IMR-90 (cell line): ENCODE data around the gene HELZ. TPM values are rescaled to one million over a fixed set of nuclear protein-coding genes. Genes with fewer than 3 reads are reported as not detected.

Source experiments
- ATAC-seq: fragments of 200-7000 bp; cut with Tn5 transposase; 2 replicates; pipeline ENCODE4 v1.9.1; 2020; ENCODE audit warnings: low read depth, mild to moderate bottlenecking, moderate library complexity
- BruUV-seq: library from RNA; stranded (reverse); fragments of 400-500 nt; replicated peaks from 2 replicates; lab custom pipeline; 2021; lab: Mats Ljungman, UMichigan
- CTCF ChIA-PET: fragments of 300-600 bp; formaldehyde crosslinking; extraction: SDS; loops from one replicate; lab custom pipeline; 2021; ENCODE audit warnings: antibody characterized with exemption; lab: Yijun Ruan, JAX
- POLR2A ChIA-PET: fragments of 300-600 bp; sonication (Branson Sonifier 250); formaldehyde crosslinking; loops from one replicate; lab custom pipeline; 2022; ENCODE audit warnings: antibody characterized with exemption; ENCODE audit not compliant: unreplicated experiment; lab: Charles Lee
- DNase-seq: peaks from one replicate; pipeline ENCODE4 v3.0.0; 2013
- H2AFZ ChIP-seq: replicated peaks from 2 replicates; pipeline ENCODE3; 2013; ENCODE audit warnings: low read length, mild to moderate bottlenecking; ENCODE audit not compliant: poor library complexity
- H2AK5ac ChIP-seq: 2 replicates; pipeline ENCODE4 v1.6.1; 2013; ENCODE audit warnings: low read depth, low read length, inconsistent platforms
- H2AK9ac ChIP-seq: replicated peaks from 2 replicates; pipeline ENCODE3; 2013; ENCODE audit warnings: mild to moderate bottlenecking, low read depth, low read length, moderate library complexity; ENCODE audit not compliant: poor library complexity
- H2BK120ac ChIP-seq: 2 replicates; pipeline ENCODE4 v1.6.1; 2013; ENCODE audit warnings: low read depth, low read length, inconsistent platforms
- H2BK15ac ChIP-seq: 3 replicates; pipeline ENCODE4 v1.6.1; 2013; ENCODE audit warnings: low read depth, low read length, inconsistent platforms
- H2BK20ac ChIP-seq: 2 replicates; pipeline ENCODE4 v1.6.1; 2013; ENCODE audit warnings: low read depth, mild to moderate bottlenecking, inconsistent platforms, low read length, moderate library complexity
- H2BK5ac ChIP-seq: 2 replicates; pipeline ENCODE4 v1.6.1; 2013; ENCODE audit warnings: mild to moderate bottlenecking, low read depth, low read length, inconsistent platforms; ENCODE audit not compliant: poor library complexity, severe bottlenecking
- H3K14ac ChIP-seq: replicated peaks from 2 replicates; pipeline ENCODE4 v1.6.1; 2013; ENCODE audit warnings: low read depth, low read length, inconsistent platforms
- H3K18ac ChIP-seq: 2 replicates; pipeline ENCODE4 v1.6.1; 2013; ENCODE audit warnings: low read depth, low read length, control low read depth
- H3K23ac ChIP-seq: 2 replicates; pipeline ENCODE4 v1.6.1; 2013; ENCODE audit warnings: low read depth, low read length, inconsistent platforms
- H3K27ac ChIP-seq: 2 replicates; pipeline ENCODE4 v1.5.1; 2013; ENCODE audit warnings: mild to moderate bottlenecking, control low read depth, low read length; ENCODE audit not compliant: insufficient read depth
- H3K27me3 ChIP-seq: 2 replicates; pipeline ENCODE4 v1.6.1; 2013; ENCODE audit warnings: low read length; ENCODE audit not compliant: control insufficient read depth, insufficient read depth
- H3K36me3 ChIP-seq: 2 replicates; pipeline ENCODE4 v1.6.1; 2013; ENCODE audit warnings: low read length, mixed read lengths; ENCODE audit not compliant: control insufficient read depth, insufficient read depth
- H3K4ac ChIP-seq: 2 replicates; pipeline ENCODE4 v1.6.1; 2013; ENCODE audit warnings: low read depth, low read length, inconsistent platforms
- H3K4me1 ChIP-seq: 2 replicates; pipeline ENCODE4 v1.6.1; 2013; ENCODE audit warnings: low read length, mixed read lengths; ENCODE audit not compliant: control insufficient read depth, insufficient read depth
- H3K4me2 ChIP-seq: 2 replicates; pipeline ENCODE4 v1.6.1; 2013; ENCODE audit warnings: low read depth, mild to moderate bottlenecking, control low read depth, low read length, moderate library complexity
- H3K4me3 ChIP-seq: 2 replicates; pipeline ENCODE4 v1.5.1; 2013; ENCODE audit warnings: low read depth, mild to moderate bottlenecking, control low read depth, low read length, moderate library complexity; ENCODE audit not compliant: insufficient read depth
- H3K56ac ChIP-seq: 2 replicates; pipeline ENCODE4 v1.6.1; 2013; ENCODE audit warnings: low read length, inconsistent platforms; ENCODE audit not compliant: insufficient read depth; ENCODE audit errors: extremely low read depth
- H3K79me1 ChIP-seq, 2 experiments: 2 replicates each; pipeline ENCODE4 v1.6.1; 2013; ENCODE audit warnings: low read length in 2 of 2, inconsistent platforms in 1 of 2, low read depth in 1 of 2
- H3K9ac ChIP-seq: 2 replicates; pipeline ENCODE4 v1.6.1; 2013; ENCODE audit warnings: low read depth, low read length, control low read depth
- H3K9me1 ChIP-seq: 2 replicates; pipeline ENCODE4 v1.6.1; 2013; ENCODE audit warnings: low read length, inconsistent platforms; ENCODE audit not compliant: insufficient read depth
- H3K9me3 ChIP-seq: 2 replicates; pipeline ENCODE4 v1.6.1; 2013; ENCODE audit warnings: low read length; ENCODE audit not compliant: control insufficient read depth, insufficient read depth
- H4K20me1 ChIP-seq: 2 replicates; pipeline ENCODE4 v1.6.1; 2013; ENCODE audit warnings: low read length, inconsistent platforms; ENCODE audit not compliant: insufficient read depth
- H4K5ac ChIP-seq: 2 replicates; pipeline ENCODE4 v1.6.1; 2013; ENCODE audit warnings: mild to moderate bottlenecking, low read depth, low read length, control low read depth
- H4K8ac ChIP-seq, 2 experiments: 2 replicates each; pipeline ENCODE4 v1.6.1; 2013; ENCODE audit warnings: low read depth in 2 of 2, low read length in 2 of 2, control low read depth in 1 of 2, inconsistent platforms in 1 of 2
- H4K91ac ChIP-seq: 2 replicates; pipeline ENCODE4 v1.6.1; 2013; ENCODE audit warnings: low read depth, low read length, inconsistent platforms; ENCODE audit not compliant: insufficient read depth
- NFE2L2 ChIP-seq: fragments of 150-350 bp; IDR thresholded peaks from 2 replicates; pipeline ENCODE4 v1.6.1; 2016; ENCODE audit warnings: low read depth, mild to moderate bottlenecking, low read length
- RFX5 ChIP-seq: IDR thresholded peaks from 2 replicates; pipeline ENCODE4 v1.8.0; 2012; ENCODE audit warnings: low read depth, mild to moderate bottlenecking, low read length, moderate library complexity
- WGBS, 2 experiments: methylation state at CpG; one replicate each; pipeline versions ENCODE4 v1.1.5 to v1.1.7; 2013; ENCODE audit warnings: missing lambda C conversion rate in 2 of 2; ENCODE audit not compliant: insufficient read length in 1 of 2; ENCODE audit errors: extremely low coverage in 2 of 2; 5-methylcytosine and 5-hydroxymethylcytosine counted together
- dilution Hi-C: fragments of 300-500 bp; cut with HindIII; formaldehyde crosslinking; loops from one replicate; pipeline ENCODE4 v1.14.3; 2018; ENCODE audit warnings: low sequenced_read_pairs; ENCODE audit not compliant: unreplicated experiment
- in situ Hi-C: fragments of 300-500 bp; cut with MboI; formaldehyde crosslinking; loops from 3 replicates; pipeline ENCODE4 v1.14.3; 2019; ENCODE audit warnings: low sequenced_read_pairs, inconsistent platforms, mixed read lengths
- intact Hi-C: fragments of 100-400 bp; cut with micrococcal nuclease; formaldehyde crosslinking; loops from 2 replicates; pipeline ENCODE4 v1.10.0; 2022
- polyA plus RNA-seq, 3 experiments: library from polyadenylated mRNA; depleted of rRNA; stranded (reverse); fragments of >200 nt; gene quantifications; 2 replicates each; pipeline ENCODE4 v1.2.3, GENCODE V29; 2012; ENCODE audit warnings: low replicate concordance in 1 of 3
- total RNA-seq: library from RNA; depleted of rRNA; stranded (reverse); fragments of >200 nt; gene quantifications from 2 replicates; pipeline ENCODE4 v1.2.3, GENCODE V29; 2012
- TF ChIP-seq, protein P1 (sequence below): fragments of 150-350 bp; IDR thresholded peaks from 2 replicates; pipeline ENCODE4 v1.6.1; 2017; ENCODE audit warnings: mild to moderate bottlenecking, antibody characterized with exemption, low read length, low read depth

Gene HELZ
- total and polyA plus RNA-seq, 2 of the 4 experiments (the other 2 are of a cell fraction) = 8.0 to 60.6 TPM

DNA sequence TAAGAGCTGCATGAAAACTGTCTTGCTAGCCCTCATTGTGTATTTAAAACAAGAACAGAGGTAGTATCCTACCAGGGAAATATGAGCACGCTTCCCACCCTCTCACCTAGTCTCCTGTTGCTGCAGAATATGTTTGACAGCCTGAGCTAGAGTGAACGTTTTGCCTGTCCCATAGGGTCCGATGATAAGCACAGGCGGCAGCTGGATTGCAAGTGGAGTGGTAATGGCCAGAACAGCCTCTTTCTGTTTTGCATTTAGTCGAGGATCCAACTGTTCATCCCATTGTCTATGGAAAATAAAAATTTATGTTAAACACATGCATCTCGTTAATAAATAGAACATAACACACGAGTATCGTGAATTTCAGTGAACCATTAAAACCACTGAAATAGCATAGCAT, 84.2 kb downstream of the HELZ start:
- Histone ChIP-seq H2BK15ac (no peak overlapping the region), H3K56ac (no peak overlapping the region), H2BK5ac (no peak overlapping the region), H3K4me3 (no peak overlapping the region), H2BK20ac (no peak overlapping the region), H3K23ac (no peak overlapping the region), H4K8ac (no peak overlapping the region), H3K18ac (no peak overlapping the region), H3K4ac (no peak overlapping the region), H4K20me1 (no peaks in the 10 kb centered on the region), H4K91ac (no peak overlapping the region), H4K5ac (no peak overlapping the region), H3K4me2 (no peak overlapping the region), H2AK5ac (no peak overlapping the region), H2AK9ac (no peak overlapping the region), H3K9me3 (no peaks in the 10 kb centered on the region), H2BK120ac (no peak overlapping the region), H3K9me1 (peaks cover 3% of the 10 kb centered on the region), H3K9ac (no peak overlapping the region; the same call in 1 of the 2 replicates), H3K4me1 (no peaks in the 10 kb centered on the region), H3K27ac (no peak overlapping the region), H3K36me3 (peaks cover 15% of the 10 kb centered on the region), H2AFZ (no peak overlapping the region), H3K27me3 (no peaks in the 10 kb centered on the region), H3K79me1 (peaks cover 4 to 8% of the 10 kb centered on the region in 2 experiments; a peak in 3 of 4 replicates), H3K14ac (no peak overlapping the region)
- in situ Hi-C loops (no loop called here), dilution Hi-C loops (no loop called here), intact Hi-C loops (no loop called here)
- no peak for TF ChIP-seq RFX5
- TF ChIP-seq NFE2L2 = no peak
- TF ChIP-seq, protein P1, sequence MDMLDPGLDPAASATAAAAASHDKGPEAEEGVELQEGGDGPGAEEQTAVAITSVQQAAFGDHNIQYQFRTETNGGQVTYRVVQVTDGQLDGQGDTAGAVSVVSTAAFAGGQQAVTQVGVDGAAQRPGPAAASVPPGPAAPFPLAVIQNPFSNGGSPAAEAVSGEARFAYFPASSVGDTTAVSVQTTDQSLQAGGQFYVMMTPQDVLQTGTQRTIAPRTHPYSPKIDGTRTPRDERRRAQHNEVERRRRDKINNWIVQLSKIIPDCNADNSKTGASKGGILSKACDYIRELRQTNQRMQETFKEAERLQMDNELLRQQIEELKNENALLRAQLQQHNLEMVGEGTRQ = no peak
- ATAC-seq (no peak), DNase-seq (no peak)
- ChIA-PET POLR2A (no interaction called here), CTCF (no interaction called here)
- BruUV-seq = no TSS peak
- 100% methylated on average over 1 of the region's 8 CpGs; no CpG with 5 or more reads in 1 of the 2 experiments for WGBS, 2 experiments
